Natural killer cell (primary cell): Measurements from ENCODE around the gene GPR137B. TPM values are rescaled to one million over a fixed set of nuclear protein-coding genes. Genes with fewer than 3 reads are reported as not detected.

ENCODE experiments used
- ATAC-seq, 3 donors: fragments of 150-1000 bp in 2 of 3; fragments of 200-7000 bp in 1 of 3; cut with Tn5 transposase; 1 replicate in 1 of 3; 2 replicates in 2 of 3; pipeline ENCODE4 v1.10.0; 2021; ENCODE audit warnings: mild to moderate bottlenecking in 2 of 3, moderate library complexity in 2 of 3
- DNase-seq, 2 donors: peaks; one replicate each; pipeline versions ENCODE4 v3.0.0 to v3.0.0-alpha.2; 2013 to 2021; ENCODE audit warnings: mixed read lengths in 1 of 2
- H3K27ac ChIP-seq: one replicate; pipeline ENCODE4 v1.5.1; 2013; ENCODE audit warnings: mild to moderate bottlenecking, low read length
- H3K27me3 ChIP-seq: one replicate; pipeline ENCODE4 v1.6.1; 2013; ENCODE audit warnings: low read length; ENCODE audit not compliant: control insufficient read depth, insufficient read depth
- H3K36me3 ChIP-seq: one replicate; pipeline ENCODE4 v1.6.1; 2013; ENCODE audit warnings: low read length; ENCODE audit not compliant: control insufficient read depth, insufficient read depth
- H3K4me1 ChIP-seq: one replicate; pipeline ENCODE4 v1.6.1; 2013; ENCODE audit warnings: low read length; ENCODE audit not compliant: control insufficient read depth, insufficient read depth
- H3K4me3 ChIP-seq: one replicate; pipeline ENCODE4 v1.5.1; 2013; ENCODE audit warnings: low read length
- H3K9me3 ChIP-seq: one replicate; pipeline ENCODE4 v1.6.1; 2013; ENCODE audit warnings: low read length; ENCODE audit not compliant: control insufficient read depth, insufficient read depth
- H3K27ac Mint-ChIP-seq, 2 donors: one replicate each; pipeline ENCODE4 v1.8.0; 2022; ENCODE audit warnings: mild to moderate bottlenecking in 2 of 2, mixed read lengths in 2 of 2, moderate library complexity in 1 of 2
- H3K27me3 Mint-ChIP-seq, 2 donors: one replicate each; pipeline ENCODE4 v1.8.0; 2022; ENCODE audit warnings: low read depth in 2 of 2, mixed read lengths in 2 of 2
- H3K36me3 Mint-ChIP-seq: one replicate; pipeline ENCODE4 v1.8.0; 2022; ENCODE audit warnings: mixed read lengths
- H3K4me1 Mint-ChIP-seq, 2 donors: one replicate each; pipeline ENCODE4 v1.8.0; 2022; ENCODE audit warnings: mixed read lengths in 2 of 2
- H3K4me3 Mint-ChIP-seq: one replicate; pipeline ENCODE4 v1.8.0; 2022; ENCODE audit warnings: mild to moderate bottlenecking, moderate library complexity, mixed read lengths
- H3K9me3 Mint-ChIP-seq, 2 donors: one replicate each; pipeline ENCODE4 v1.8.0; 2022; ENCODE audit warnings: mixed read lengths in 2 of 2
- CTCF ChIP-seq: fragments of 200-600 bp; IDR thresholded peaks from one replicate; pipeline ENCODE4 v1.8.0; 2022; ENCODE audit warnings: antibody characterized with exemption
- WGBS: methylation state at CpG from one replicate; pipeline ENCODE4 v1.1.7; 2013; ENCODE audit warnings: missing lambda C conversion rate; ENCODE audit not compliant: insufficient coverage; 5-methylcytosine and 5-hydroxymethylcytosine counted together
- intact Hi-C: fragments of 100-400 bp; cut with micrococcal nuclease; formaldehyde crosslinking; loops from one replicate; pipeline ENCODE4 v1.14.2; 2022
- total RNA-seq, 4 donors: library from RNA; stranded (reverse); fragments of 120-200 nt in 1 of 4; gene quantifications; one replicate each; pipeline versions ENCODE4 v1.2.3 to v1.2.4, GENCODE V29; 2013 to 2022

Gene GPR137B
- total RNA-seq, 3 donors from 2014 or later (not counting 1 experiment from before 2014, with no cell fraction given) = 13.3 to 13.8 (median 13.5) TPM

- Histone ChIP-seq H3K4me3 (no peak overlapping the region), H3K27ac (no peak overlapping the region), H3K36me3 (no peaks in the 10 kb centered on the region), H3K9me3 (no peaks in the 10 kb centered on the region), H3K27me3 (peaks cover 9% of the 10 kb centered on the region), H3K4me1 (no peaks in the 10 kb centered on the region)
- intact Hi-C loops = loop anchor here (10.0 kb wide), 1 partner anchor 64 kb away; no protein-coding TSS in a partner anchor
- Mint-ChIP-seq H3K27me3 (peaks cover 18 to 54% of the 10 kb centered on the region in 2 donors), H3K27ac (no peak overlapping the region), H3K36me3 (no peaks in the 10 kb centered on the region), H3K9me3 (no peaks in the 10 kb centered on the region), H3K4me3 (no peak overlapping the region), H3K4me1 (no peaks in the 10 kb centered on the region)
- no peak for ATAC-seq
- no peak for TF ChIP-seq CTCF
- WGBS = 85% methylated on average over 3 of the region's 3 CpGs
- no peak for DNase-seq
These were observed 12.0 kb upstream of the GPR137B start for GRCh38 chr1:236130372-236130771.

GRCh38 chr1:236131916-236132315 is 10.4 kb upstream of the GPR137B start:
- Mint-ChIP-seq H3K4me1 (no peaks in the 10 kb centered on the region), H3K27ac (no peak overlapping the region), H3K27me3 (peaks cover 23 to 48% of the 10 kb centered on the region in 2 donors), H3K9me3 (no peaks in the 10 kb centered on the region), H3K4me3 (no peak overlapping the region), H3K36me3 (no peaks in the 10 kb centered on the region)
- Histone ChIP-seq H3K27me3 (peaks cover 4% of the 10 kb centered on the region), H3K4me1 (no peaks in the 10 kb centered on the region), H3K27ac (no peak overlapping the region), H3K4me3 (no peak overlapping the region), H3K36me3 (no peaks in the 10 kb centered on the region), H3K9me3 (no peaks in the 10 kb centered on the region)
- DNase-seq = no peak
- ATAC-seq = no peak
- intact Hi-C loops = loop anchor here (10.0 kb wide), 1 partner anchor 63 kb away; no protein-coding TSS in a partner anchor
- 90% methylated on average over 1 of the region's 1 CpG for WGBS
- TF ChIP-seq CTCF = no peak

- no peak overlapping the region for H3K27ac Mint-ChIP-seq
- DNase-seq = no peak
- no peaks in the 10 kb centered on the region for H3K36me3 ChIP-seq
- no peaks in the 10 kb centered on the region for H3K4me1 Mint-ChIP-seq
- no peak for TF ChIP-seq CTCF
- ATAC-seq = no peak
- no peaks in the 10 kb centered on the region for H3K9me3 Mint-ChIP-seq
- H3K4me1 ChIP-seq = no peaks in the 10 kb centered on the region
- no peak overlapping the region for H3K27ac ChIP-seq
- no peak overlapping the region for H3K4me3 ChIP-seq
- H3K4me3 Mint-ChIP-seq = no peak overlapping the region
- 66% methylated on average over 5 of the region's 5 CpGs for WGBS
- no peaks in the 10 kb centered on the region for H3K36me3 Mint-ChIP-seq
- peaks cover 4% of the 10 kb centered on the region for H3K27me3 ChIP-seq
- no peaks in the 10 kb centered on the region for H3K9me3 ChIP-seq
- peaks cover 27 to 54% of the 10 kb centered on the region in 2 donors for H3K27me3 Mint-ChIP-seq
- intact Hi-C loops = loop anchor here (10.0 kb wide), 1 partner anchor 62 kb away; no protein-coding TSS in a partner anchor
These were observed 9.8 kb upstream of the GPR137B start for GRCh38 chr1:236132420-236133046.

GRCh38 chr1:236133339-236133738 is 9.0 kb upstream of the GPR137B start:
- Mint-ChIP-seq H3K4me1 (no peaks in the 10 kb centered on the region), H3K9me3 (no peaks in the 10 kb centered on the region), H3K27ac (no peak overlapping the region), H3K36me3 (no peaks in the 10 kb centered on the region), H3K4me3 (no peak overlapping the region), H3K27me3 (peaks cover 27 to 57% of the 10 kb centered on the region in 2 donors)
- Histone ChIP-seq H3K27me3 (peaks cover 4% of the 10 kb centered on the region), H3K4me3 (no peak overlapping the region), H3K4me1 (no peaks in the 10 kb centered on the region), H3K9me3 (no peaks in the 10 kb centered on the region), H3K36me3 (no peaks in the 10 kb centered on the region), H3K27ac (no peak overlapping the region)
- ATAC-seq (no peak), DNase-seq (no peak)
- WGBS = 92% methylated on average over 3 of the region's 7 CpGs
- intact Hi-C loops = loop anchor here (10.0 kb wide), 1 partner anchor 61 kb away; no protein-coding TSS in a partner anchor
- no peak for TF ChIP-seq CTCF
